GM13976 (cell line): ENCODE measurements around the gene GPAT2.
"Not testable (repeated sequence)": the region's sequence is repeated elsewhere in the genome, so short reads cannot be mapped to it uniquely, and the experiment has no call there.

Experiments used
- DNase-seq: peaks from one replicate; pipeline ENCODE4 v3.0.0; 2012; ENCODE audit warnings: low spot score
- in situ Hi-C: fragments of 300-500 bp; cut with MboI; formaldehyde crosslinking; loops from one replicate; pipeline ENCODE4 v1.12.0; 2022; ENCODE audit warnings: low sequenced_read_pairs, mixed read lengths, inconsistent platforms; ENCODE audit not compliant: unreplicated experiment
- TF ChIP-seq, protein P1 (sequence below): IDR thresholded peaks from 2 replicates; pipeline ENCODE4 v1.5.1; 2012; ENCODE audit warnings: borderline replicate concordance, mild to moderate bottlenecking; ENCODE audit not compliant: insufficient read depth; ENCODE audit errors: extremely low read depth, missing control alignments, control extremely low read depth

GPAT2 gene

DNA sequence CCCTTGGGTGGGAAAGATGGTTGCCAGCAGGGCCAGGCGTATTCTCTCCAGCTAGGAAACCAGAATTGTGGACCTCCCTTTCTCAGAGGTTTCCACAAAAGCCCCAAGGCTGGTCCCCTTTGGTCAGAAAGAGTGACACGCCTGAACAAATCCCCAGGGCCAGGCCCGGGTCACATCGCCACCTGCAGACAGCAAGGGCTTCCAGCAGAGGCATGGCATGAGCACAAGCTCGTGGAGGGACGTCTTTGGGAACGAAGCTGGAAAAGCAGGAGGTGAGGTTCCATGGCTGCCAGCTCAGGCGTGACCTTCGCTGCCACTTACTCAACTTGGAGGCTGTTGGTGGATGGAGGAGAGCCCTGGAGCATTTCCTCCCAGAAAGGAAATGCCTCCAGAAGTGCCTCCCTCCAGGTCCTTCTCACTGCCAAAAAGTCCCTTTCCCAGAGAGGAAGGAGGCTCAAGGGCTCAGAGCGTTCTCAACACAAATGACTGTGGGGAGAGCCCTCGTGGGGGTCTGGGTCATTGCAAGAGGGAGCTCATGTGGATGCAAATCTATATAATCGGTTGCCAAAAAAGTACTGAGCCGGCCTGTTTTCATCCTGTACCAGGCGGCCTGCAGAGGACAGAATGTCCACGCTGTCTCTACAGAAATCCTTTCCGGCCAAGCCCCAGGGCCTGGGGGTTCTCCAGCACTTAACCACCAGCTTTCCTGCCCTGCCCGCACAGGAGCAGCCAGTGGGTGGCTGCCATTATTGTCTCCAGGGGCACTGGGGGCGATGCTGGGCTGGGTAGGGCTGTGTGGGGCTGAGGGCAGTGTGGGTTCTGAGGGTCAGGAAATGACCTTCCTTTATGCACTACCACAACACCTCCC lies 14.6 kb upstream of the GPAT2 start:
- DNase-seq, in situ Hi-C loops: not testable (repeated sequence)

DNA sequence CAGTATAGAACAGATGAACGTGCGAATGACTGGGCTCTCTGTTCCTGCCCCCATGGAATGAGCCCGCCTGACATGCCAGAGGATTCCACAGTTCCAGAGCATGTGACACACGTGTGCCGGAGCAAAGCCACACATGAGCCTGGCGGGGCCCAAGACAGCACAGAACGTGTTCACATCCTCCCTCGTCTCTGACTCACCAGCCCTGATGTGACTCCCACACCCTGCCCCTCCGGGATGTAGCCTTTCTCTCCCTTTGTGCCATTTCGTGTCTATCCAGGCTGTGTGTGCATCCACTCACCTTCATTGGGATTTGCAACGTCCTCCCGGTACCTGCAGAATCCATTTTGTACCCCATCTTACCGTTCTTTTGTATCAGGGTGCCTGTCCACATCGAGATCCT lies 838 bp upstream of the GPAT2 start:
- in situ Hi-C loops: not testable (repeated sequence)

DNA sequence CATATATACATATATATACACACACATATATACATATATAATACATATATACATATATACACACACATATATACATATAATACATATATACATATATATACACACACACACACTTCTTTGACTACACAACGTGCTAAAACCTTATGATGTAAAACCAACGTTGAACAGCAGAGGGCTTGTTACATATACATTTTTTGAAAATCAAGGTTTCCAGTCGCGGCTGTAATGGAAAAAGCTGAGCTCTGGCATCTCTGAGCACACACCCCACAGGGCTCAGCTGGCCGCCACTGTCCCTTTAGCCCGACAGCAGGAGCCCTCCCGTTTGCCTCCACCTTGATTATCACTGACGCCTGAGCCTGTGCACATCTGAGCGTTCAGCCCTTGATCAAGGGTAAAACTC lies 719 bp downstream of the GPAT2 start:
- DNase-seq, in situ Hi-C loops: not testable (repeated sequence)

More for the DNA sequence above, 838 bp upstream of the GPAT2 start:
- DNase-seq: not testable (repeated sequence)

DNA sequence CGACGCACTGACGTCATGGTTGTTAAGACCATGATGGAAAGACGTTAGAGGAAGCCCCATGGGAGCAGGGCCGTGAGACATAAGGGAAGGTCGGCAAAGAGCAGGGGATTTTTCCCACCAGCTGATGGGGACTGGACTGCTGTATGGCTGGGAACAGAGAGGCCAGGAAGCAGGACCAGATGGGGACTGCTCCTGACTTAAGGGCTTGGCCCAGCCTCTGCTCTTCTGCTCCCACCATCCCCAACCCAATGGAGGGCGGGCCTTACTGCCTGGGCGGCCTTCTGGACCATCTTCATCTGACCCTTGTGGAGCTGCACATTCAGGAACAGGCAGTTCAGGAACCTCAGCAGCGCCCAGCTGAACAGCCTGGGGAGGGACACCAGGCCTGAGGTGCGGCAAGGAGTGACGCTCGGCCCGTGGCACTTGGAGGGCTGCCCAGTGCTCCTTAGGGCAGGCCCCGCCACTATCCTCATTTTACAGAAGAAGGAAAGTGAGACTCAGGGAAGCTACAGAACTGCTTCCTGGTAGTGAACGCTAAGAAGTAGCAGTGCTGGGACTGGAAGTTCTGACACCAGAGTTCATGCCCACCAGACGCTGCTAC lies 6.9 kb downstream of the GPAT2 start:
- in situ Hi-C loops, DNase-seq: not testable (repeated sequence)

DNA sequence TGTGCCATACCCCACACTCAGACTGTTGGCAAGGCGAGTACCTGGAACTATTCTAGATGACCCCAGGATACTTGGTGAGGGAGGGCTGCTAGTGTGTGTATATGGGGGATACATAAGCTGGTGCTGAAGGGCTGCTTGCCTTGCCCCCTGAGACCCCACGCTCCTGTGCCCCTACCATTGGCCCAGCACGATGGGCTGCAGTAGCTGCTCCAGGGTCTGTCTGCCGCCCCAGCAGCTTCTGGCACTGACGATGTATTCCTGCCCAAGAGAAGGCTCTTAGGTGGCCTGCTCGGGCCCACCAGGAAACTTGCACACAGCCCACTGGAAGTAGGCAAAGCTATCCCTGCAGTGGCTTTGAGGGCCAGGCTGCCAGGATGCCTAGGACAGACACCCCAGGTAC lies 9.0 kb downstream of the GPAT2 start:
- in situ Hi-C loops, DNase-seq: not testable (repeated sequence)

DNA sequence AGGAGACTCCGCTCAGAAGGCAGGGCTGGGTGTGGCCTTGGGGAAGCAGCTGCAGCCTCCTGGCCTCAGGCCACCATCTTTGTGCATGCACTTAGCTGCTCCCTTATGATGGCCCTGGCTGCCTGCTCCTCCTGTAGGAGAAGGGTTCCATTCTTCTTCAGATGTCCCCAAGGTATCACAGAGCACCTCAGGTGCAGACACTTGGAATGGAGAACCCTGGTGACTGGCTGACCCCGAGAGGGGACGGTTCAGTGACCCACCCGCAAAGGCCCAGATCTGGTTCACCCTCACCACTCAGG lies 9.6 kb downstream of the GPAT2 start:
- DNase-seq: no peak
- in situ Hi-C loops: no loop called here
- TF ChIP-seq, protein P1, sequence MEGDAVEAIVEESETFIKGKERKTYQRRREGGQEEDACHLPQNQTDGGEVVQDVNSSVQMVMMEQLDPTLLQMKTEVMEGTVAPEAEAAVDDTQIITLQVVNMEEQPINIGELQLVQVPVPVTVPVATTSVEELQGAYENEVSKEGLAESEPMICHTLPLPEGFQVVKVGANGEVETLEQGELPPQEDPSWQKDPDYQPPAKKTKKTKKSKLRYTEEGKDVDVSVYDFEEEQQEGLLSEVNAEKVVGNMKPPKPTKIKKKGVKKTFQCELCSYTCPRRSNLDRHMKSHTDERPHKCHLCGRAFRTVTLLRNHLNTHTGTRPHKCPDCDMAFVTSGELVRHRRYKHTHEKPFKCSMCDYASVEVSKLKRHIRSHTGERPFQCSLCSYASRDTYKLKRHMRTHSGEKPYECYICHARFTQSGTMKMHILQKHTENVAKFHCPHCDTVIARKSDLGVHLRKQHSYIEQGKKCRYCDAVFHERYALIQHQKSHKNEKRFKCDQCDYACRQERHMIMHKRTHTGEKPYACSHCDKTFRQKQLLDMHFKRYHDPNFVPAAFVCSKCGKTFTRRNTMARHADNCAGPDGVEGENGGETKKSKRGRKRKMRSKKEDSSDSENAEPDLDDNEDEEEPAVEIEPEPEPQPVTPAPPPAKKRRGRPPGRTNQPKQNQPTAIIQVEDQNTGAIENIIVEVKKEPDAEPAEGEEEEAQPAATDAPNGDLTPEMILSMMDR: no peak

DNA sequence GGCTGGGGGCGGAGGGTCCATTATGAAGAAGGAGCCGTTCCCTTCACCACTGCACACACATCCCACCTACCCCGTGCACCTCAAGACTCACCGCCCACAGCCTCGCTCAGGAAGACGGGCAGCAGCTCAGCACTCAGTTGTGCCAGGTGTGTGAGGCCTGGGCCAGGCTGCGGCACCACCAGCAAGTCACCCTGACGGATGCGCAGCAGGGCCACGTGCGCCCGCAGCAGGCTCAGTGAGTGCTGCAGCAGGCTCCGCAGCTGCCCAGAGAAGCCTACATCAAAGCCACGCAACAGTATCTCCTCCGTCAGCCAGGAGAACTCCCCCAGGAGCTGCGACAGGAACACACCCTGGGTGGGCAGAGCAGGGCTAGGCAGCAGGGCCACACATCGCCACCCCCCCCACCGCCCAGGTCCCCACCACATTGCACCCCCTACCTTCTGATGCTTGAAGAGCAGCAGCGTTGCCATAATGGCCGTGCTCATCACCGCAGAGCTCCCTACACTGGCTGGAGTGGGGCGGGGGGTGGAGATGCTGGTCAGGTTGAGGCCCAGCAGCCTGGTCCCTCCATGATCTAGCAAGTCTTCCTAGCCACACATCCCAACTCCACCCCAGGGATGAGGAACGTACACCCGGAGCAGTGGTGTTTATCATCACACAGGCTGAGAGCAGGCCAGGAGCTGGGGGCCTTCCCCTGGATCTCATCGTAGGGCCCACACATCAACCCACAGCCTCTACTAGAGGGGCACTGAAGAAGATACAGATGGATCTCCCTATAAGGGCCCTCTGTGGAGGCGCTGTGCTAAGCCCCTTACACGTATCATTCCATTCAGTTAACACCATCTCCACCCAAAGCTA lies 10.2 kb downstream of the GPAT2 start:
- TF ChIP-seq, protein P1: no peak
- in situ Hi-C loops: loop anchor here (25.0 kb wide), 3 partner anchors 88 to 488 kb away; partner anchors contain the start of genes ADRA2B, CIAO1, NEURL3 and TMEM127
- no peak for DNase-seq

DNA sequence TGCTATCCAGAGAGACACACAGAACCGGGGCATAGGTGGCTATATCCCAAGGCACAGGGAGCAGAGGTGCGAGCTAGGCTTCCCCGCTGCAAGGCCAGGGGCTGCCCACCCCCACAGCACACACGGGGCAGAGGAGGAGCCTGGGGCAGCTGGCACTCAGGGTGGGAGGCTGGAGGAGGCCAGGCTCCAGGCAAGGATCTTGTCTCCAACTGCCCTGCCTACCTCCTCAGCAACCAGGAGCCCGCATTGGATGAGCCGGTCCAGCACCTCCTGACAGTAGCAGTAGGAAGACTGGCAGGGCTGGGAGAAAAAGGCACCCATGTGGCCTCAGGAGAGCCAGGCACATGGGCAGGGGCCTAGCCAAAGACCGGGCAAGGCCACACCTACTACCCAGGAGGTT lies 11.0 kb downstream of the GPAT2 start:
- not testable (repeated sequence) for DNase-seq
- in situ Hi-C loops: loop anchor here (25.0 kb wide), 3 partner anchors 89 to 489 kb away; partner anchors contain the start of genes ADRA2B, CIAO1, NEURL3 and TMEM127

DNA sequence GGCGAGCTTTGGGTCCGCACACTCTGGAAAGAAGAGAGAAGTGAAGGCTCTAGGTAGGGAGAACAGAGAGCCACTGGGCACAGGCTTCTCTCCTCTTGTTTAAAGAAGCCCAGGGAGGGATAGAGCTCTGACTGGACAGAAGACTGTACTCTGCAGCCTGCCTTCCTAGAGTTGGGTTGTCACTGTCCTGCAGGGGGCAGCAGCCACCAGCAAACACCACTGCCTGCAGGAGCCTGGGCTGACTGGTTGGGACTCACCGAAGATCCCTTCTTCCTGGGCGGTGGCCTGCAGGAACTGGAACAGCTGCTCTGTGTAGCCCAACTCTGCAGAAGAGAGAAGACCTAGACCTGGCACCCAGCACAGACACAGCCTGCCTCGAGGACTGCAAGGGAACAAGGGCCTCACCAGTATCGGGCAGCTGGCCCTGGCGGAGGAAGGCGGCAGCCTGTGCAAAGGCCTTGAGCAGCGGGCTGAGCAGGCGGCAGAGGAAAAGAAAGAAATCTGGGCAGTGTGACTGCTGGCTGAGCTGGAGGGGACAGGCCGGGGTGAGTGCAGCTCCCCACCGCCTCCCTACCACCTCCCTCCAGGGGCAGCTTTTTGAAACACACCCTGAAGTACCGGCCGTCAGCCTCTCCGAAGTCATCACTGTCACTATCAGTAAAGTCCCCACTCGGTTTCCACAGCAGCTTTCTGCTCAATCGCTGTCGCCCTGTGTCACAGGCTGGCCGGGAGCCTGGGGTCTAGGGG lies 11.8 kb downstream of the GPAT2 start:
- DNase-seq: peak; percentile 85
- in situ Hi-C loops: loop anchor here (25.0 kb wide), 3 partner anchors 89 to 489 kb away; partner anchors contain the start of genes ADRA2B, CIAO1, NEURL3 and TMEM127
- TF ChIP-seq, protein P1: peak; percentile 79

DNA sequence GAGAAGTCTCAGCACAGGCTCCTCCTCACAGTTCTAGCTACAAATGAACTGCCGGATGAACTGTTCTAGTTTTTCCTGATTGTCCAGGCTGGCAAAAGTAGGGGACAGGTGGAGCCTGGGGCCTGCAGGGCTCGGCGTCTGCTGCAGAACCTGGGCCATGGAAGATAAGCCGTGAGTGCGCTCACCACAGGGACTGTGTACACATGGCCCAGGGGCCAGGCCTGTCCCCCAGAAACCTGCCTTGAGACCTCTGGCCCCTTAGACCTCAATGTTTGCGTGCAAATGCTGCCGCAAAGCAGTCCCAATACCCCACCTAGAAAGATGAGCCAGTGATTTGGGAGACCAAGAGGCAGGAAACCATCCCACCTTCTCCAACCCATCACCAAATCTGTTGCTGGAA lies 12.6 kb downstream of the GPAT2 start:
- not testable (repeated sequence) for DNase-seq
- in situ Hi-C loops: loop anchor here (25.0 kb wide), 3 partner anchors 90 to 490 kb away; partner anchors contain the start of genes ADRA2B, CIAO1, NEURL3 and TMEM127

DNA sequence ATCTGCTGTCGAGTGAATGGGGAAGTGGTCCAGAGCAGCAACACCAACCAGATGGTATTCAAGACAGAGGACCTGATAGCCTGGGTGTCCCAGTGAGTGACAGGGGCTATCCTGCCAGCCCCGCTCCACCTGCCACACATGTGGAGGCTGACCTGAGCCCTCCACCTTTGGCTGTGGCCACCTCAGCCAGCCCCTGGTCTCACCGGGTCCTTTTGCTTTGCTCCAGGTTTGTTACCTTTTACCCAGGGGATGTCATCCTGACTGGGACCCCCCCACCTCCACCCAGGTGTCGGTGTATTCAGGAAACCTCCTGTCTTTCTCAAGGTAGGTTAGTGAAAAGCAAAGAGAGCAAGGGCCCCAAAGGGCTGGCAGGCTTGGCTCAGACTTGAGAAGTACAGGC lies 13.6 kb downstream of the GPAT2 start:
- in situ Hi-C loops: loop anchor here (25.0 kb wide), 3 partner anchors 91 to 491 kb away; partner anchors contain the start of genes ADRA2B, CIAO1, NEURL3 and TMEM127
- not testable (repeated sequence) for DNase-seq

DNA sequence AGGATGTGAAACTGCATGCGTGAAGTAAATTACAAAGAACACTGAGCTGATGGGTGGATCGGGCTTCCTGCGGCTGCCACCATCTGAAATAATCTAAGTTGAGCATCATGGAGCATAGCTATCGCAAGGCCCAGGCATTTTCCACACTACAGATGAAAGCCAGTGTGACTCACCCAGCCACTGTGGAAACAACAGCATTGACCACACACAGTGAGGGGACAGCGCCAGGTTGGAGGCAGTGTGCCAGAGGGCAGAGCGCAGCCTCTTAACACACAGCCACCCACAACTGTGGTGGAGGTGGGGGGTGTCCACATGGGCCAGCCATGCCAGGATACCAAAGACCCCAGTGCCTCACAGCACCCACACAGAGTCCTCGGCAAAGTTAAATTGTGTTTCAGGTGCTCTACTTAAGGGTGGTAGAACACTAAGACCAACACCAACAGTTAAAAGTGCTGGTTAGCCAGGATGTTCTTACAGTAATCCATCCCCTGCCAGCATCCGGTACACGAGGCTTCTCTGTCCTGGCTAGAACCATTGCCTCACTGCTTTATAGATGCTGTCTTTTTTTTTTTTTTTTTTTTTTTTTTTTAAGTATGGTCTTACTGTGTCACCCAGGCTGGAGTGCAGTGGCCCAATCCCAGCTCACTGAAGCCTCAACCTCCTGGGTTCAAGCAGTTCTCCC lies 14.7 kb downstream of the GPAT2 start:
- DNase-seq: not testable (repeated sequence)
- in situ Hi-C loops: loop anchor here (25.0 kb wide), 3 partner anchors 92 to 492 kb away; partner anchors contain the start of genes ADRA2B, CIAO1, NEURL3 and TMEM127

DNA sequence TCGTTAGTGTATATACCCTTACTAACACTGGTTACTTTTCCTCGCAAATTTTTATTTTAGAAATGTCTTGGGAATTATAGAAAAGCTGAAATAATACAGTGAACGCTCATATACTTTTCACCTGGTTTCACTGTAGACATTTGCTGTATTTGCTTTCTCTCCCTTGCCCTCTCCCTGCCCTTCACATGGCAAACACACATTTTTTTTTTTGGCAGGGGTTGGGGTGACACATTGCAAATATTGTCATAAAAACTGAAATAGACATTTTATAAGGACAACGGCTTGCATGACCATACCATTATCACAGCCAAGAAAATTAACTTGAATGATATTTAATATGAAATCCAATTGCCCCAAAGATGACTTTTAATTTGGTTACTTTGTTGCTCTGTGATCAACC lies 18.4 kb downstream of the GPAT2 start:
- DNase-seq: not testable (repeated sequence)
- in situ Hi-C loops: loop anchor here (25.0 kb wide), 3 partner anchors 96 to 496 kb away; partner anchors contain the start of genes ADRA2B, CIAO1, NEURL3 and TMEM127
